ENCODE data around the gene RHBDD1. TPM values are rescaled to one million over a fixed set of nuclear protein-coding genes. Genes with fewer than 3 reads are reported as not detected.

The RHBDD1 gene
- total and polyA plus RNA-seq, 9 donors: 11.5 to 95.8 (median 49.5) TPM

DNA sequence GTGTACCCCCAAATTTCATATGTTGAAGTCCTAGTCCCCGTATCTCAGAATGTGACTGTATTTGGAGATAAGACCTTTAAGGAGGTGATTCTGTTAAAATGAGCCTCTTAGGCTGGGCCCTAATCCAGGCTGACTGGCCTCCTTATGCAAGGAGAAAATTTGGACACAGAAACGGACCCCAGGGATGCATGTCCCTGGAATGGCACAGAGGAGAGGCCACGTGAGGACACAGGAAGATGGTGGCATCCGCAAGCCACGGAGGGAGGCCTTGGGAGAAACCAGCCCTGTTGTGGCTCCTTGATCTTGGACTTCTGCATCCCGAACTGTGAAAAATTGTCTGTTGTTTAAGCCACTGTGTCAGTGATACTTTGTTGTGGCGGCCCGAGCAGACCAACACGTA is 177.5 kb downstream of the RHBDD1 start:
- Histone ChIP-seq H3K27ac (no peak overlapping the region), H3K36me3 (no peaks in the 10 kb centered on the region)
- intact Hi-C loops (cut with DNase I): no loop called here

DNA sequence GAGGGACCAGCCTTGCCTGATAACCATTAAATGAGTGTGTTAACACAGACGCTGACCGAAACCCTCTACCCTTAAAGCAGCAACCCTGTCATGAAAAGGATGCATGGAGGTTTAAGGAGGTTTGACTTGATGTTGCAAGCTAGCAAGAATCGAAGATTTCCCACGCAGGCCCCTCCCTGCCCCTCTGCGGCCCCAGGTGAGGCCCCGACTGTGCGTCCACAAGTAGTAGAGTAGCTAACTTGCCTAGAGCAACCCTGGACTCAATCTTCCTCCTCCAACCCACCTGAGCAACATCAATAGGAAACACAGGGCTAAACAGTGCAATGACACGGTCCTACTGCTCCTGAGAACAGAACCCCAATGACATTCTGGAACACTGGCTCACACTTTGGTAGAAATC is 178.0 kb downstream of the RHBDD1 start:
- Histone ChIP-seq H3K36me3 (no peaks in the 10 kb centered on the region), H3K9me3 (no peaks in the 10 kb centered on the region), H3K4me3 (no peak overlapping the region), H3K4me1 (ENCODE audit: insufficient read depth) (no peaks in the 10 kb centered on the region), H3K27me3 (no peaks in the 10 kb centered on the region), H3K27ac (no peak overlapping the region)
- intact Hi-C loops (cut with DNase I): no loop called here
- no peak for DNase-seq
- TF ChIP-seq, protein P1, sequence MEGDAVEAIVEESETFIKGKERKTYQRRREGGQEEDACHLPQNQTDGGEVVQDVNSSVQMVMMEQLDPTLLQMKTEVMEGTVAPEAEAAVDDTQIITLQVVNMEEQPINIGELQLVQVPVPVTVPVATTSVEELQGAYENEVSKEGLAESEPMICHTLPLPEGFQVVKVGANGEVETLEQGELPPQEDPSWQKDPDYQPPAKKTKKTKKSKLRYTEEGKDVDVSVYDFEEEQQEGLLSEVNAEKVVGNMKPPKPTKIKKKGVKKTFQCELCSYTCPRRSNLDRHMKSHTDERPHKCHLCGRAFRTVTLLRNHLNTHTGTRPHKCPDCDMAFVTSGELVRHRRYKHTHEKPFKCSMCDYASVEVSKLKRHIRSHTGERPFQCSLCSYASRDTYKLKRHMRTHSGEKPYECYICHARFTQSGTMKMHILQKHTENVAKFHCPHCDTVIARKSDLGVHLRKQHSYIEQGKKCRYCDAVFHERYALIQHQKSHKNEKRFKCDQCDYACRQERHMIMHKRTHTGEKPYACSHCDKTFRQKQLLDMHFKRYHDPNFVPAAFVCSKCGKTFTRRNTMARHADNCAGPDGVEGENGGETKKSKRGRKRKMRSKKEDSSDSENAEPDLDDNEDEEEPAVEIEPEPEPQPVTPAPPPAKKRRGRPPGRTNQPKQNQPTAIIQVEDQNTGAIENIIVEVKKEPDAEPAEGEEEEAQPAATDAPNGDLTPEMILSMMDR (IDR thresholded peaks at IDR 0.05): no peak
- TF ChIP-seq EP300 (IDR thresholded peaks at IDR 0.05): no peak
- WGBS, 3 donors: 82 to 92% (median 87%) methylated on average over 8 of the region's 8 CpGs

More for the DNA sequence above, 177.5 kb downstream of the RHBDD1 start:
- H3K4me3 ChIP-seq: no peak overlapping the region
- no peaks in the 10 kb centered on the region for H3K4me1 ChIP-seq (ENCODE audit: insufficient read depth)
- DNase-seq: no peak
- H3K9me3 ChIP-seq: no peaks in the 10 kb centered on the region
- no peaks in the 10 kb centered on the region for H3K27me3 ChIP-seq
- TF ChIP-seq, protein P1 (IDR thresholded peaks at IDR 0.05): no peak
- TF ChIP-seq EP300 (IDR thresholded peaks at IDR 0.05): no peak
- no peak for TF ChIP-seq POLR2A (IDR thresholded peaks at IDR 0.05)
- WGBS, 3 donors: 90 to 91% (median 91%) methylated on average over 9 of the region's 9 CpGs

DNA sequence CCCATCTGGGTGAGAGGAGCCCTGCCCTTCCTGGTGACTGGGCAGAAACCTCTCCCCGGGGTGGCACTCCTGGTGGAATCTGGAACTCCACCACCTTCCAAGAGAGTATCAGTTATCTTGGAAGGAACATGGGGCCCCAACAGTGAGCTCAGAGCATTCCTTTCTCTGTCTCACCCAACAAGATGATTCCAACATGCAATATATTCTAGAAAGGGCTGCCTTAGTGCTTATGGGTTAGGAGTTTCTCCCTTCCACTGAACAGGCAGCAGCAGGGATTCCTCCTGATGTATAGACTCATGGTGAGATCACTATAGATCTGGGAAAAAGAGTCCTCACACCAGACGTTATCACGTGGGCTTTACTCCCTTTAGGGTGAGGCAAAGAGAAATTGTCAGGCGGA is 181.0 kb downstream of the RHBDD1 start:
- DNase-seq: no peak
- Histone ChIP-seq H3K4me1 (ENCODE audit: insufficient read depth) (no peaks in the 10 kb centered on the region), H3K36me3 (no peaks in the 10 kb centered on the region), H3K27ac (no peak overlapping the region), H3K9me3 (no peaks in the 10 kb centered on the region), H3K4me3 (no peak overlapping the region), H3K27me3 (no peaks in the 10 kb centered on the region)
- intact Hi-C loops (cut with DNase I): no loop called here
- 65 to 77% (median 66%) methylated on average over 4 of the region's 4 CpGs for WGBS, 3 donors
- TF ChIP-seq EP300 (IDR thresholded peaks at IDR 0.05) (no peak), POLR2A (IDR thresholded peaks at IDR 0.05) (no peak)
- TF ChIP-seq, protein P1 (IDR thresholded peaks at IDR 0.05): no peak

DNA sequence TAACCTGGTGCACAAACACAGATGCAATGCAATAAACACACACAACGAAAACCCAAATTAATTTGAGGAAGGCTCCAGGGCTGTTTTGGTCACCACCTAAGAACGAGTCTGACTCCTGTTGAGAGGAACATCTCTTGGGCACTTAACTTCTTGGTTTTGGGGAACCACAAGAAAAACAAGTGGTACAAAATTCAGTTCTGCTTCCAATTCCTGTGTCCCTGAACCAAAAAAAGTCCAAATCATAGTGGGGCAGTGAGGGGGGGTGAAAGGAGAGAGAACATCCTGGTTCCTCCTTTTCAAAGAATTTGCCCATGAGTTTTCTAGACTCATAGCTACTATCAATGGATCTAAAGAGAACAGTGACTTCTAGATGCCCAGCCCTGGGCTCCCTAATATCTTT is 184.6 kb downstream of the RHBDD1 start:
- no peaks in the 10 kb centered on the region for H3K9me3 ChIP-seq
- H3K27me3 ChIP-seq: no peaks in the 10 kb centered on the region
- intact Hi-C loops (cut with DNase I): no loop called here
- 81 to 92% (median 85%) methylated on average over 2 of the region's 2 CpGs for WGBS, 3 donors
- no peak overlapping the region for H3K4me3 ChIP-seq
- no peaks in the 10 kb centered on the region for H3K36me3 ChIP-seq
- no peaks in the 10 kb centered on the region for H3K4me1 ChIP-seq (ENCODE audit: insufficient read depth)
- TF ChIP-seq POLR2A (IDR thresholded peaks at IDR 0.05): no peak
- TF ChIP-seq EP300 (IDR thresholded peaks at IDR 0.05): no peak
- TF ChIP-seq, protein P1 (IDR thresholded peaks at IDR 0.05): no peak
- DNase-seq: no peak
- no peak overlapping the region for H3K27ac ChIP-seq

DNA sequence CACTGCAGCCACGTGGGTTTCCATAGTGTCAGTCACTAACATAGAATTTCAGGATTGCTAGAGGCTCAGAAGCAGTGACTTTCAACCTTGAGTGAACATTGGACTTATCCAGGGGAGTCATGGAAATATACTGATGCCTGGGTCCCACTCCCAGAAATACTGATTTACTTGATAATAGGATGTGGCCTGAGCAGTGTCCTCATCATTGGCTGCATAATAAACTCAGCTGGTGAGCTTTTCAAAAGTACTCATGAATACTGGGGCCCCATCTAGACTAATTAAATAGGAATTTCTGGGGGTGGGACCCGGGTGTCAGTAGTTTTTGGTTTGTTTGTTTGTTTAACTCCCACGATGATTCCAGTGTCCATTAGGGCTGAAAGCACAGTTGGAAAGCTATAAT is 186.8 kb downstream of the RHBDD1 start:
- DNase-seq: no peak
- intact Hi-C loops (cut with DNase I): no loop called here
- Histone ChIP-seq H3K36me3 (no peaks in the 10 kb centered on the region), H3K4me3 (no peak overlapping the region), H3K9me3 (no peaks in the 10 kb centered on the region), H3K4me1 (ENCODE audit: insufficient read depth) (no peaks in the 10 kb centered on the region), H3K27me3 (no peaks in the 10 kb centered on the region), H3K27ac (no peak overlapping the region)
- TF ChIP-seq, protein P1 (IDR thresholded peaks at IDR 0.05): no peak
- no peak for TF ChIP-seq EP300 (IDR thresholded peaks at IDR 0.05)
- TF ChIP-seq POLR2A (IDR thresholded peaks at IDR 0.05): no peak
- WGBS, 3 donors: 45 to 61% (median 52%) methylated on average over 3 of the region's 3 CpGs
